HEK293 (cell line): ENCODE data around the gene ESR1.

Source experiments
- CTCF ChIA-PET: fragments of 350-600 bp; formaldehyde crosslinking; extraction: SDS; loops from one replicate; lab custom pipeline; 2021; ENCODE audit warnings: antibody characterized with exemption; lab: Yijun Ruan, JAX
- POLR2A ChIA-PET: fragments of 300-600 bp; formaldehyde crosslinking; extraction: SDS; loops from one replicate; lab custom pipeline; 2020; ENCODE audit warnings: antibody characterized with exemption, inconsistent platforms; lab: Yijun Ruan, JAX
- H3K27ac ChIP-seq: fragments of 200-500 bp; sonication (Bioruptor generic); 2 replicates; pipeline ENCODE4 v1.5.1; 2014; ENCODE audit warnings: low read depth, low read length, control low read depth, inconsistent platforms; ENCODE audit errors: extremely low read depth
- H3K36me3 ChIP-seq, 2 experiments: fragments of 200-500 bp in 1 of 2; sonication (Bioruptor generic) in 1 of 2; 1 replicate in 1 of 2; 2 replicates in 1 of 2; pipeline ENCODE4 v1.5.1; 2014 to 2017; ENCODE audit warnings: inconsistent platforms in 2 of 2, low read length in 2 of 2; ENCODE audit not compliant: control insufficient read depth in 2 of 2, insufficient read depth in 1 of 2
- H3K4me1 ChIP-seq: fragments of 200-500 bp; sonication (Bioruptor generic); 2 replicates; pipeline ENCODE4 v1.5.1; 2014; ENCODE audit warnings: mild to moderate bottlenecking, low read length, inconsistent platforms; ENCODE audit not compliant: control insufficient read depth, insufficient read depth
- H3K4me3 ChIP-seq: 2 replicates; pipeline ENCODE4 v1.5.1; 2011; ENCODE audit warnings: low read depth, mild to moderate bottlenecking, control low read depth, low read length, moderate library complexity
- H3K9me3 ChIP-seq: fragments of 200-500 bp; sonication (Bioruptor generic); 2 replicates; pipeline ENCODE4 v1.5.1; 2014; ENCODE audit warnings: low read depth, low read length, inconsistent platforms; ENCODE audit not compliant: control insufficient read depth, insufficient read depth
- FEZF1 ChIP-seq: fragments of 450-650 bp; formaldehyde crosslinking; IDR thresholded peaks from 2 replicates; pipeline ENCODE4 v1.5.1; 2016; ENCODE audit warnings: missing biosample characterization, missing genetic modification characterization
- GFI1B ChIP-seq: fragments of 450-650 bp; formaldehyde crosslinking; IDR thresholded peaks from 2 replicates; pipeline ENCODE4 v1.5.1; 2016; ENCODE audit warnings: missing biosample characterization, missing genetic modification characterization
- GLI4 ChIP-seq: fragments of 450-650 bp; formaldehyde crosslinking; IDR thresholded peaks from 2 replicates; pipeline ENCODE4 v1.5.1; 2016; ENCODE audit warnings: missing biosample characterization, missing genetic modification characterization
- HOXD13 ChIP-seq: sonication (generic); formaldehyde crosslinking; IDR thresholded peaks from 2 replicates; pipeline ENCODE4 v1.8.0; 2022; ENCODE audit warnings: missing genetic modification reagents, borderline replicate concordance
- KLF16 ChIP-seq: fragments of 450-650 bp; formaldehyde crosslinking; IDR thresholded peaks from 2 replicates; pipeline ENCODE4 v1.5.1; 2017; ENCODE audit warnings: missing biosample characterization, missing genetic modification characterization
- SCRT2 ChIP-seq: fragments of 450-650 bp; formaldehyde crosslinking; IDR thresholded peaks from 2 replicates; pipeline ENCODE4 v1.5.1; 2016; ENCODE audit warnings: missing biosample characterization, missing genetic modification characterization
- SP3 ChIP-seq: fragments of 450-650 bp; formaldehyde crosslinking; IDR thresholded peaks from 2 replicates; pipeline ENCODE4 v1.5.1; 2016; ENCODE audit warnings: missing biosample characterization, missing genetic modification characterization
- TCF7L2 ChIP-seq: IDR thresholded peaks from 2 replicates; pipeline ENCODE4 v1.6.1; 2011; ENCODE audit warnings: low read depth, mild to moderate bottlenecking, inconsistent platforms, low read length, moderate library complexity, borderline replicate concordance
- YY2 ChIP-seq: fragments of 450-650 bp; formaldehyde crosslinking; IDR thresholded peaks from 2 replicates; pipeline ENCODE4 v1.5.1; 2016; ENCODE audit warnings: missing biosample characterization, missing genetic modification characterization
- ZBTB8A ChIP-seq: fragments of 450-650 bp; formaldehyde crosslinking; IDR thresholded peaks from 2 replicates; pipeline ENCODE4 v1.5.1; 2016; ENCODE audit warnings: missing biosample characterization, missing genetic modification characterization
- ZEB2 ChIP-seq: fragments of 450-650 bp; formaldehyde crosslinking; IDR thresholded peaks from 2 replicates; pipeline ENCODE4 v1.5.1; 2016; ENCODE audit warnings: missing biosample characterization, missing genetic modification characterization
- ZFHX2 ChIP-seq: fragments of 450-650 bp; formaldehyde crosslinking; conservative IDR thresholded peaks from 2 replicates; pipeline ENCODE4 v1.5.1; 2016; ENCODE audit warnings: missing biosample characterization, missing genetic modification characterization
- ZFP37 ChIP-seq: fragments of 450-650 bp; formaldehyde crosslinking; IDR thresholded peaks from 2 replicates; pipeline ENCODE4 v1.5.1; 2016; ENCODE audit warnings: missing biosample characterization, missing genetic modification characterization
- ZNF157 ChIP-seq: fragments of 450-650 bp; formaldehyde crosslinking; IDR thresholded peaks from 2 replicates; pipeline ENCODE4 v1.5.1; 2016; ENCODE audit warnings: missing biosample characterization, missing genetic modification characterization
- ZNF175 ChIP-seq: fragments of 450-650 bp; formaldehyde crosslinking; IDR thresholded peaks from 2 replicates; pipeline ENCODE4 v1.5.1; 2016; ENCODE audit warnings: missing biosample characterization, missing genetic modification characterization
- ZNF23 ChIP-seq: fragments of 450-650 bp; formaldehyde crosslinking; IDR thresholded peaks from 2 replicates; pipeline ENCODE4 v1.5.1; 2016; ENCODE audit warnings: missing biosample characterization, missing genetic modification characterization, borderline replicate concordance
- ZNF514 ChIP-seq: fragments of 450-650 bp; formaldehyde crosslinking; IDR thresholded peaks from 2 replicates; pipeline ENCODE4 v1.5.1; 2016; ENCODE audit warnings: missing biosample characterization, missing genetic modification characterization
- ZNF529 ChIP-seq: fragments of 450-650 bp; formaldehyde crosslinking; IDR thresholded peaks from 2 replicates; pipeline ENCODE4 v1.5.1; 2017; ENCODE audit warnings: missing genetic modification characterization, missing biosample characterization; ENCODE audit not compliant: insufficient replicate concordance
- ZNF549 ChIP-seq: fragments of 450-650 bp; IDR thresholded peaks from 2 replicates; pipeline ENCODE4 v1.5.1; 2018; ENCODE audit warnings: missing biosample characterization, missing genetic modification characterization, mild to moderate bottlenecking, inconsistent platforms, moderate library complexity
- ZNF621 ChIP-seq: fragments of 450-650 bp; formaldehyde crosslinking; IDR thresholded peaks from 2 replicates; pipeline ENCODE4 v1.5.1; 2017; ENCODE audit warnings: missing biosample characterization, missing genetic modification characterization
- ZNF658 ChIP-seq: fragments of 450-650 bp; formaldehyde crosslinking; IDR thresholded peaks from 2 replicates; pipeline ENCODE4; 2016; ENCODE audit warnings: missing biosample characterization, missing genetic modification characterization
- TF ChIP-seq, protein P1 (sequence below): fragments of 450-650 bp; formaldehyde crosslinking; IDR thresholded peaks from 2 replicates; pipeline ENCODE4 v1.5.1; 2016; ENCODE audit warnings: missing biosample characterization, missing genetic modification characterization, low read depth
- TF ChIP-seq, protein P2 (sequence below): fragments of 450-650 bp; formaldehyde crosslinking; conservative IDR thresholded peaks from 2 replicates; pipeline ENCODE4 v1.5.1; 2016; ENCODE audit warnings: low read depth, missing biosample characterization, missing genetic modification characterization
- TF ChIP-seq, protein P3 (sequence below): fragments of 450-650 bp; formaldehyde crosslinking; IDR thresholded peaks from 2 replicates; pipeline ENCODE4 v1.5.1; 2016; ENCODE audit warnings: missing biosample characterization, missing genetic modification characterization
- TF ChIP-seq, protein P4 (sequence below): fragments of 450-650 bp; formaldehyde crosslinking; IDR thresholded peaks from 2 replicates; pipeline ENCODE4 v1.5.1; 2016; ENCODE audit warnings: missing biosample characterization, missing genetic modification characterization

Gene ESR1

DNA sequence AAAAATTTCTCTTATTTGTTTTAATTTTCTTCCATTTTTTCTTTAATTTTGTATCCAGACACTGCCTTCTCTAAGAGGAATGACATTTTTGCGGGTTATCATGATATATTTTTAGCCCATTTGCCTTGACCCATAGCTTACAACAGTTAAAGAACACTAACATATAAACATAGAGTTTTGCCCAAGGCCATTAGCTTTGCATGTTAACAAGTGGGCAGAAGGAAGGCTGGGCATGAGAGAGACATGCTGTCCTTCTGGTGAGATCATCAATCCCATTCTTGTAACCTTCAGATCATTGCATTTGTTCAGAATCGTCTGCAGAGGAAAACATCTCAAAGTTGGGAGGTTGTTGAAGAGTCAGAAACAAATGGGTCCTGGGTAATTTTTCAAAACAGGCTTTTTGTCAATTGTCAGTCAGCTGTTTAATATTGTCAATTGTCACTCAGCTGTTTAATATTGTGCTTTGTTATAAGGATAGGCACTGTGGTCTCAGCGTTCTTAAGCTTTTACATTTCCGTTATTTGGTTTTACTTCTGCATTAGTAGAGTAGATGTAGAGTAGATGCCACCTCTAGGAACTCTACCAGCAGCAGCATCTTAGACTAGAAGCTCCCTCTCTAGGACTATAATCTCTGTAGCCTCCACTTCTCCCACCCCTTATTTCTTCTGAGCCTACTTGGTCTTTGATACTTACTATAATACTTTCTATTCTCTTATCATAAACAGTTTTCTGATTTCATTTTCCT, 243.1 kb downstream of the ESR1 start:
- POLR2A ChIA-PET = interaction anchor here (0.6 kb wide), 1 partner anchor 50 kb away, joined by 3 read pairs; no protein-coding TSS in a partner anchor

DNA sequence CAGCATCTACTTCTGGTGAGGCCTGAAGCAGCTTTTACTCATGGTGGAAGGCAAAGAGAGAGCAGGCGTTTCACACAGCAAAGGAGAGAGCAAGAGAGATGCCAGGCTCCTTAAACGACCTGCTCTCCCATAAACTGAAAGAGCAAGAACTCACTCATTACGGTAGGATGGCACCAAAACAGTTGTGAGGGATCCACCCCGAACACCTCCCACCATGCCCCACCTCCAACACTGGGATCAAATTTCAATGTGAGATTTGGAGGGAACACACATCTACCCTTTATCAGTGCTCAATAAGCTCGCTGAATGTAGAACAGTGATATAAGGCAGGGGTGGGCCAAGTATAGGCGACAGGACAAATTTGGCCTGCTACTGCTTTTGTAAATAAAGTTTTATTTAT, 244.6 kb downstream of the ESR1 start:
- POLR2A ChIA-PET = no interaction called here
- peaks cover 7% of the 10 kb centered on the region; the same call in 1 of the 2 replicates for H3K4me1 ChIP-seq
- no peak overlapping the region for H3K27ac ChIP-seq
- H3K36me3 ChIP-seq = no peaks in the 10 kb centered on the region
- CTCF ChIA-PET = interaction anchor here (0.6 kb wide), 1 partner anchor 45 kb away, joined by 3 read pairs; no protein-coding TSS in a partner anchor
- no peak overlapping the region for H3K4me3 ChIP-seq
- no peak for TF ChIP-seq ZEB2
- TF ChIP-seq, protein P1, sequence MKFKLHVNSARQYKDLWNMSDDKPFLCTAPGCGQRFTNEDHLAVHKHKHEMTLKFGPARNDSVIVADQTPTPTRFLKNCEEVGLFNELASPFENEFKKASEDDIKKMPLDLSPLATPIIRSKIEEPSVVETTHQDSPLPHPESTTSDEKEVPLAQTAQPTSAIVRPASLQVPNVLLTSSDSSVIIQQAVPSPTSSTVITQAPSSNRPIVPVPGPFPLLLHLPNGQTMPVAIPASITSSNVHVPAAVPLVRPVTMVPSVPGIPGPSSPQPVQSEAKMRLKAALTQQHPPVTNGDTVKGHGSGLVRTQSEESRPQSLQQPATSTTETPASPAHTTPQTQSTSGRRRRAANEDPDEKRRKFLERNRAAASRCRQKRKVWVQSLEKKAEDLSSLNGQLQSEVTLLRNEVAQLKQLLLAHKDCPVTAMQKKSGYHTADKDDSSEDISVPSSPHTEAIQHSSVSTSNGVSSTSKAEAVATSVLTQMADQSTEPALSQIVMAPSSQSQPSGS = no peak
- no peak for TF ChIP-seq ZNF23 (tag by site-specific recombination)
- no peak for TF ChIP-seq ZNF549 (tag by site-specific recombination)
- TF ChIP-seq HOXD13 (CRISPR knock-in tag) = no peak
- TF ChIP-seq ZNF175 (tag by site-specific recombination) = no peak
- no peak for TF ChIP-seq ZBTB8A (tag by site-specific recombination)
- TF ChIP-seq ZFHX2 = no peak
- TF ChIP-seq SP3 = no peak
- TF ChIP-seq, all 188 proteins: peak for 0
- no peaks in the 10 kb centered on the region for H3K9me3 ChIP-seq

More for the DNA sequence above, 243.1 kb downstream of the ESR1 start:
- no peak for TF ChIP-seq ZFP37 (tag by site-specific recombination)
- TF ChIP-seq, protein P2, sequence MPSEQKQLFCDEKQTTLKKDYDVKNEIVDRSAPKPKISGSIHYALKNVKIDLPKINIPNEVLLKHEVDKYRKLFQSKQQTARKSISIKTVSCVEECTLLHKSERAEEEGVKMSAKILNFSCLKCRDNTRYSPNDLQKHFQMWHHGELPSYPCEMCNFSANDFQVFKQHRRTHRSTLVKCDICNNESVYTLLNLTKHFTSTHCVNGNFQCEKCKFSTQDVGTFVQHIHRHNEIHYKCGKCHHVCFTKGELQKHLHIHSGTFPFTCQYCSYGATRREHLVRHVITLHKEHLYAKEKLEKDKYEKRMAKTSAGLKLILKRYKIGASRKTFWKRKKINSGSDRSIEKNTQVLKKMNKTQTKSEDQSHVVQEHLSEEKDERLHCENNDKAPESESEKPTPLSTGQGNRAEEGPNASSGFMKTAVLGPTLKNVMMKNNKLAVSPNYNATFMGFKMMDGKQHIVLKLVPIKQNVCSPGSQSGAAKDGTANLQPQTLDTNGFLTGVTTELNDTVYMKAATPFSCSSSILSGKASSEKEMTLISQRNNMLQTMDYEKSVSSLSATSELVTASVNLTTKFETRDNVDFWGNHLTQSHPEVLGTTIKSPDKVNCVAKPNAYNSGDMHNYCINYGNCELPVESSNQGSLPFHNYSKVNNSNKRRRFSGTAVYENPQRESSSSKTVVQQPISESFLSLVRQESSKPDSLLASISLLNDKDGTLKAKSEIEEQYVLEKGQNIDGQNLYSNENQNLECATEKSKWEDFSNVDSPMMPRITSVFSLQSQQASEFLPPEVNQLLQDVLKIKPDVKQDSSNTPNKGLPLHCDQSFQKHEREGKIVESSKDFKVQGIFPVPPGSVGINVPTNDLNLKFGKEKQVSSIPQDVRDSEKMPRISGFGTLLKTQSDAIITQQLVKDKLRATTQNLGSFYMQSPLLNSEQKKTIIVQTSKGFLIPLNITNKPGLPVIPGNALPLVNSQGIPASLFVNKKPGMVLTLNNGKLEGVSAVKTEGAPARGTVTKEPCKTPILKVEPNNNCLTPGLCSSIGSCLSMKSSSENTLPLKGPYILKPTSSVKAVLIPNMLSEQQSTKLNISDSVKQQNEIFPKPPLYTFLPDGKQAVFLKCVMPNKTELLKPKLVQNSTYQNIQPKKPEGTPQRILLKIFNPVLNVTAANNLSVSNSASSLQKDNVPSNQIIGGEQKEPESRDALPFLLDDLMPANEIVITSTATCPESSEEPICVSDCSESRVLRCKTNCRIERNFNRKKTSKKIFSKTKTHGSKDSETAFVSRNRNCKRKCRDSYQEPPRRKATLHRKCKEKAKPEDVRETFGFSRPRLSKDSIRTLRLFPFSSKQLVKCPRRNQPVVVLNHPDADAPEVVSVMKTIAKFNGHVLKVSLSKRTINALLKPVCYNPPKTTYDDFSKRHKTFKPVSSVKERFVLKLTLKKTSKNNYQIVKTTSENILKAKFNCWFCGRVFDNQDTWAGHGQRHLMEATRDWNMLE = no peak
- TF ChIP-seq, protein P3, sequence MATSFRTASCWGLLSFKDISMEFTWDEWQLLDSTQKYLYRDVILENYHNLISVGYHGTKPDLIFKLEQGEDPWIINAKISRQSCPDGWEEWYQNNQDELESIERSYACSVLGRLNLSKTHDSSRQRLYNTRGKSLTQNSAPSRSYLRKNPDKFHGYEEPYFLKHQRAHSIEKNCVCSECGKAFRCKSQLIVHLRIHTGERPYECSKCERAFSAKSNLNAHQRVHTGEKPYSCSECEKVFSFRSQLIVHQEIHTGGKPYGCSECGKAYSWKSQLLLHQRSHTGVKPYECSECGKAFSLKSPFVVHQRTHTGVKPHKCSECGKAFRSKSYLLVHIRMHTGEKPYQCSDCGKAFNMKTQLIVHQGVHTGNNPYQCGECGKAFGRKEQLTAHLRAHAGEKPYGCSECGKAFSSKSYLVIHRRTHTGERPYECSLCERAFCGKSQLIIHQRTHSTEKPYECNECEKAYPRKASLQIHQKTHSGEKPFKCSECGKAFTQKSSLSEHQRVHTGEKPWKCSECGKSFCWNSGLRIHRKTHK (tag by site-specific recombination) = no peak
- TF ChIP-seq ZNF514 (tag by site-specific recombination) = no peak
- no peak for TF ChIP-seq GFI1B
- TF ChIP-seq, protein P4, sequence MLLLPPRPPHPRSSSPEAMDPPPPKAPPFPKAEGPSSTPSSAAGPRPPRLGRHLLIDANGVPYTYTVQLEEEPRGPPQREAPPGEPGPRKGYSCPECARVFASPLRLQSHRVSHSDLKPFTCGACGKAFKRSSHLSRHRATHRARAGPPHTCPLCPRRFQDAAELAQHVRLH = no peak
- no peak for TF ChIP-seq ZNF621 (tag by site-specific recombination)
- TF ChIP-seq YY2 = no peak
- no peak for TF ChIP-seq KLF16
- TF ChIP-seq TCF7L2 = no peak
- TF ChIP-seq FEZF1 = 0 out of 2 replicates have a peak, but pooled peaks have one; percentile 9
- TF ChIP-seq ZNF658 (tag by site-specific recombination) = no peak
- no peak for TF ChIP-seq ZNF529
- TF ChIP-seq SCRT2 (tag by site-specific recombination) = 0 out of 2 replicates have a peak, but pooled peaks have one; percentile 49
- no peak for TF ChIP-seq GLI4 (tag by site-specific recombination)
- no peak for TF ChIP-seq ZNF157 (tag by site-specific recombination)
- CTCF ChIA-PET = interaction anchor here (0.6 kb wide), 1 partner anchor 310 kb away, joined by 3 read pairs; no protein-coding TSS in a partner anchor
- no peak overlapping the region for H3K27ac ChIP-seq
- peaks cover 7% of the 10 kb centered on the region; the same call in 1 of the 2 replicates for H3K4me1 ChIP-seq
- H3K36me3 ChIP-seq = no peaks in the 10 kb centered on the region
- no peak overlapping the region for H3K4me3 ChIP-seq
- no peaks in the 10 kb centered on the region for H3K9me3 ChIP-seq
